ENCODE results near the gene NOX5.

The NOX5 gene

GRCh38 chr15:68991723-68992122 is 22.8 kb upstream of the NOX5 start:
- no peak for DNase-seq (ENCODE audit: low read depth)

GRCh38 chr15:68992696-68993095 is 21.8 kb upstream of the NOX5 start:
- DNase-seq (ENCODE audit: low read depth), result no peak

GRCh38 chr15:68993276-68993675 is 21.2 kb upstream of the NOX5 start:
- no peak for DNase-seq (ENCODE audit: low read depth)

- peak; percentile 82 for DNase-seq (ENCODE audit: low read depth)
These were observed 20.3 kb upstream of the NOX5 start for GRCh38 chr15:68994149-68994548.

- DNase-seq (ENCODE audit: low read depth), result no peak
These were observed 19.3 kb upstream of the NOX5 start for GRCh38 chr15:68994981-68995761.

GRCh38 chr15:68997050-68997449 is 17.4 kb upstream of the NOX5 start:
- DNase-seq (ENCODE audit: low read depth), result no peak

- DNase-seq (ENCODE audit: low read depth), result no peak
These were observed 16.3 kb upstream of the NOX5 start for GRCh38 chr15:68997930-68998777.

- no peak for DNase-seq (ENCODE audit: low read depth)
These were observed 15.4 kb upstream of the NOX5 start for GRCh38 chr15:68999091-68999490.

GRCh38 chr15:69000091-69000490 is 14.4 kb upstream of the NOX5 start:
- DNase-seq (ENCODE audit: low read depth), result no peak

GRCh38 chr15:69000725-69001503 is 13.6 kb upstream of the NOX5 start:
- DNase-seq (ENCODE audit: low read depth), result no peak

- no peak for DNase-seq (ENCODE audit: low read depth)
These were observed 11.7 kb upstream of the NOX5 start for GRCh38 chr15:69002783-69003182.

- DNase-seq (ENCODE audit: low read depth), result no peak
These were observed 10.5 kb upstream of the NOX5 start for GRCh38 chr15:69004011-69004410.

GRCh38 chr15:69008056-69008455 is 6.4 kb upstream of the NOX5 start:
- no peak for DNase-seq (ENCODE audit: low read depth)

GRCh38 chr15:69009341-69009740 is 5.2 kb upstream of the NOX5 start:
- DNase-seq (ENCODE audit: low read depth), result no peak

- DNase-seq (ENCODE audit: low read depth), result no peak
These were observed 2.9 kb upstream of the NOX5 start for GRCh38 chr15:69011641-69012040.

GRCh38 chr15:69012761-69013364 is 1.6 kb upstream of the NOX5 start:
- peak; percentile 44 for DNase-seq (ENCODE audit: low read depth)

GRCh38 chr15:69013726-69014406 is 629 bp upstream of the NOX5 start:
- DNase-seq (ENCODE audit: low read depth), result no peak

- no peak for DNase-seq (ENCODE audit: low read depth)
These were observed 1.1 kb downstream of the NOX5 start for GRCh38 chr15:69015591-69015990.

- no peak for DNase-seq (ENCODE audit: low read depth)
These were observed 1.6 kb downstream of the NOX5 start for GRCh38 chr15:69016021-69016595.

- DNase-seq (ENCODE audit: low read depth), result no peak
These were observed 3.5 kb downstream of the NOX5 start for GRCh38 chr15:69017978-69018377.

- no peak for DNase-seq (ENCODE audit: low read depth)
These were observed 4.5 kb downstream of the NOX5 start for GRCh38 chr15:69018951-69019350.

Measured in EH (cell line).